Erythroblast (primary cell): Measurements from ENCODE around the gene SPATS2L.

Experiments used
- GATA1 ChIP-seq: IDR thresholded peaks from 2 replicates; pipeline ENCODE4 v1.6.1; 2011; ENCODE audit warnings: low read depth, mild to moderate bottlenecking, control low read depth, low read length, moderate library complexity
- POLR2A ChIP-seq: IDR thresholded peaks from 2 replicates; pipeline ENCODE4 v1.6.1; 2011; ENCODE audit warnings: mild to moderate bottlenecking, low read length

- TF ChIP-seq POLR2A: no peak
- TF ChIP-seq GATA1: no peak
Observed at GRCh38 chr2:200318940-200319435, 12.5 kb downstream of the SPATS2L start.
